HUDEP-2 (cell line): ENCODE data around the gene RFT1.

Source experiments
- DNase-seq, 76 experiments: peaks; one replicate each; lab custom pipeline; 2025; ENCODE audit not compliant: unreplicated experiment in 76 of 76; lab: John Stamatoyannopoulos, UW

Gene RFT1

DNA sequence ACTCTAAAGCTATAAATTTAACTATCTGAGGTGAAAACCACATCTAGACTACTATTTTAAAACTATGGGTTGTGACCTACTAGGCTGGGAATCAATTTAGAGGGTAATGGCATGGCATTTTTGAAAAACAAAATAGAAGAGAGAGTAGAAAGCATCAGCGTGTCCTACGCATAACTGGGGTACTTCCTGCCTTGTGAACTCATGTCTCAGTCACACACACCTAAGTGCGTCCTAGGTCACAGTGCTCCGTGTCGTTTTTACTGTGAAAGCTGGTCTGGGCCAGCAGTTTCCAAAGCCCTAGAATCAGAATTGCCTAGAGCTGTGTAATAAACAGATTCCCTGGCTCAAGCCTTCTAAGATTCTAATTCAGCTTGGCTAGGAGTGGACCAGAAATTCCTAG is 32.3 kb downstream of the RFT1 start:
- no peak for DNase-seq

GRCh38 chr3:53092942-53093341 is 37.3 kb downstream of the RFT1 start:
- no peak for DNase-seq

DNA sequence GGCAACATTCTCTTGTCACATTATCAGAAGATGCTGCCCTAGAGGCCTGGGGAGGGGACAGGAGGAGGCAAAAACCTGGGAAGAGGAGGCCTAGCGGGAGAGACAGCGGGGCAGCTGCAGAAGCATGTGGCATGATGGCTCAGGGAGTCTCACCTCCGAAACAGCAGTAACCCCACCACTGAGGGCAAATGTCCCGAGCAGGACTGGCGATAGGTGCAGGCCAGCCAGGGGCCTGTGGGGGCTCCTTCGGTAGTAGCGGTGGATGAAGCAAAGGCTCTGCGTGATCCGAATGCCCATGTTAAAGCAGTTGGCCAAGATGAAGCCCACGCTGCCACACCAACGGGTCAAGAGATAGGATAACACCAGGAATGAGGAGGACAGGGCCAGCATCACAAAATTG is 38.0 kb downstream of the RFT1 start:
- no peak for DNase-seq

- no peak for DNase-seq
Measured at GRCh38 chr3:53091011-53091410, 39.2 kb downstream of the RFT1 start.

GRCh38 chr3:53089511-53089910 is 40.7 kb downstream of the RFT1 start:
- DNase-seq, result no peak

GRCh38 chr3:53085476-53085875 is 44.8 kb downstream of the RFT1 start:
- DNase-seq, result no peak

GRCh38 chr3:53084310-53085001 is 45.8 kb downstream of the RFT1 start:
- DNase-seq, result peak in 2 of 76 experiments; percentile 5 to 6

GRCh38 chr3:53083949-53084309 is 46.3 kb downstream of the RFT1 start:
- peak in 35 of 76 experiments; percentile 1 to 41 (median 14) for DNase-seq

- peak in 6 of 76 experiments; percentile 2 to 27 (median 8) for DNase-seq
Measured at GRCh38 chr3:53083521-53083920, 46.7 kb downstream of the RFT1 start.

- no peak for DNase-seq
Measured at GRCh38 chr3:53082736-53083135, 47.5 kb downstream of the RFT1 start.

GRCh38 chr3:53081318-53081717 is 48.9 kb downstream of the RFT1 start:
- DNase-seq, result no peak

DNA sequence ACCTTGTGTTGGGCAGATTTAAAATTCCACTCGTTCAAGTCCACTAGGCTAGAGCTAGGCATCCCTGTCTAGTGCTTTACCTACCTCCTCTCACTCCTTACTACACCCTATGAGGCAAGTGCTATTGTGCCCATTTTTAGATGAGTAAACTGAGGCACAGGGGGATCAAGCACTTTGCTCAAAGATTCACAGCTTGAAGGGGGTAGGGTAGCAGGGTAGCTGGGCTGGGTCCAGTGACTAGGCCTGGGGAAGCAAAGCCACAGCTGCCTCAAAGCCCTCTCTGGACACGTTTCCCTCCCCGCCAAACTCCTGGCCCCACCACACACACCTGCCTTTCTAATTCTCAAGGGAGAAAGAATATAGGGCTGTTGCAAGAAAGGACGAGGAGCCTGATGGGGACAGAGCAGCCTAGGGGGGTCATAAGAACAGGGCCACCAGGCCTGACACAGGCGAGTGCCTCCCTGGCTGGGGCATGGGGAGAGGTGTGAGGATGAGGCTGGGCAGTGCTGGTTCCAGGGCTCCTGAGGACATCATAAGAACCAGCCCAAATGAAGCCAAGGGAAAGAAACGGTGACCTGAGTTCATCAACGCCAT is 49.5 kb downstream of the RFT1 start:
- no peak for DNase-seq

GRCh38 chr3:53079791-53080555 is 50.3 kb downstream of the RFT1 start:
- DNase-seq, result no peak

GRCh38 chr3:53079147-53079546 is 51.1 kb downstream of the RFT1 start:
- DNase-seq, result no peak

DNA sequence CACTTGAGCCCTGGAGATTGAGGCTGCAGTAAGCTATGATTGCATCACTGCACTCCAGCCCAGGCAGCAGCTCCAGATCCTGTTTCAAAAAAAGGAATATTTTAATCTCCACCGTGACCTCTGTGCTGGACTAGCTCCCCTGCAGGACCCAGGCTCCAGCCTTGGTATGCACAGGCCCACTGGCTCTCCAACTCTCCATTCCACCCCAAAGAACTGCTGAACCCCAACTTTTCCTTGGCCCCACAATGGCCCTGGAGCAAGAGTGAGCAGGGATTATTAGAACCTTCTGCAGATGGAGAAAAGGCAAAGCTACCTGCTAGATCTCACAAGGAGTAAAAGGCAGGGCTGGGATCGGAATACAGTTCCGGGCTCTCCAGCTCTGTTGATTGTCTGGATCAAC is 51.6 kb downstream of the RFT1 start:
- no peak for DNase-seq

GRCh38 chr3:53077476-53078220 is 52.6 kb downstream of the RFT1 start:
- DNase-seq, result no peak

DNA sequence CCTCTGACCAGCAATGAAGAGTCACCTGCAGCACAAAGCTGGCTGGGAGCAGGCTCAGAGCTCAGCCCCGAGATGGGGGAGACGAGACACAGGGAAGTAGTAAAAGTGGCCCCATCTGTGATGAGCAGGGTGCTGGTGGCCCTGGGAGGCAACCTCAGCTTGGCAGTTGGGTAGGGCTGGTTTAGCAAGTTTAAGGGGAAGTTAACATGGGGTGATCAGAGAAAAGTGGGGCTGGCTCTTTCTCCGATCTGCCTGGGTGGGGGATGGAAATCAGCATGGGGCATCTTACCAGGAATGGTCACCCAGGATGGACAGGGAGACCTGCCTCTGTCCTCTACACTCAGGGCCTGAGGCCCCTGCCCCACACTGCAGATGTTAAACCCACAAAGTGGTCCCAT is 54.5 kb downstream of the RFT1 start:
- DNase-seq, result no peak

- no peak for DNase-seq
Measured at GRCh38 chr3:53074761-53075742, 55.2 kb downstream of the RFT1 start.

DNA sequence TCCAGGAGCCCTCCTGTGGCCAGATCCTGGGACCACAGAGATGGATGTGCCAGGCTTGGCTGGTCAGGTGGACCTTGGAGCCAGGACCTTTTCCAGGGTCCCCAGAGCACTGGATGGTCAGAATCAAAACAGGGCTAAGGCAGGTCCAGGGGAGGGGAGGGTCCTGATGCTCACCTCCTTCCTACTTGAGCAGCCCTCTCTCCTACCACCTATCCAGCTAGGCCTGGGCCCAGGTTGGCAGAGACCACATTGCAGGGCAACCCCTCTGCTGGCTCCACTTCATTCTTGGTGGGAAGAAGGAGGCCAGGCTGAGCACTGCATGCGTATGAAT is 55.9 kb downstream of the RFT1 start:
- DNase-seq, result no peak
